CD8-positive, alpha-beta memory T cell (primary cell): ENCODE data around the gene LHFPL4. TPM values are rescaled to one million over a fixed set of nuclear protein-coding genes. Genes with fewer than 3 reads are reported as not detected.
A peak's percentile ranks its signal among the peaks of the same experiment; 100 is the strongest.

Experiments
- CTCF ChIA-PET: fragments of 350-600 bp; sonication (Branson Sonifier 250); formaldehyde crosslinking; loops from one replicate; lab custom pipeline; 2021; ENCODE audit warnings: antibody characterized with exemption; lab: Charles Lee
- POLR2A ChIA-PET: fragments of 350-600 bp; sonication (Branson Sonifier 250); formaldehyde crosslinking; loops from one replicate; lab custom pipeline; 2021; ENCODE audit warnings: antibody characterized with exemption; lab: Charles Lee
- DNase-seq, 5 donors: peaks; one replicate each; pipeline versions ENCODE4 v3.0.0 to v3.0.0-alpha.2; 2020 to 2022; ENCODE audit warnings: mixed read lengths in 1 of 5
- H3K27ac ChIP-seq: one replicate; pipeline ENCODE4 v1.7.0; 2013; ENCODE audit warnings: low read depth, mild to moderate bottlenecking, low read length, moderate library complexity
- H3K27me3 ChIP-seq: 2 replicates; pipeline ENCODE4 v1.7.0; 2013; ENCODE audit warnings: low read length, mild to moderate bottlenecking; ENCODE audit not compliant: insufficient read depth, poor library complexity, severe bottlenecking
- H3K36me3 ChIP-seq: 2 replicates; pipeline ENCODE4 v1.7.0; 2013; ENCODE audit warnings: mild to moderate bottlenecking, low read length, moderate library complexity; ENCODE audit not compliant: insufficient read depth
- H3K4me1 ChIP-seq: 2 replicates; pipeline ENCODE4 v1.7.0; 2013; ENCODE audit warnings: mild to moderate bottlenecking, low read length, moderate library complexity; ENCODE audit not compliant: insufficient read depth
- H3K4me3 ChIP-seq: 2 replicates; pipeline ENCODE4 v1.7.0; 2013; ENCODE audit warnings: mild to moderate bottlenecking, low read length
- H3K9me3 ChIP-seq: 2 replicates; pipeline ENCODE4 v1.7.0; 2013; ENCODE audit warnings: mild to moderate bottlenecking, low read length
- H3K27ac Mint-ChIP-seq, 8 donors: one replicate each; pipeline ENCODE4 v1.8.0; 2020 to 2021; ENCODE audit warnings: mixed read lengths in 8 of 8, mild to moderate bottlenecking in 6 of 8, inconsistent platforms in 3 of 8, moderate library complexity in 3 of 8
- H3K27me3 Mint-ChIP-seq, 2 donors: one replicate each; pipeline ENCODE4 v1.8.0; 2020 to 2021; ENCODE audit warnings: mixed read lengths in 2 of 2, mild to moderate bottlenecking in 1 of 2, moderate library complexity in 1 of 2
- H3K36me3 Mint-ChIP-seq, 3 donors: one replicate each; pipeline ENCODE4 v1.8.0; 2020 to 2021; ENCODE audit warnings: mixed read lengths in 3 of 3, inconsistent platforms in 1 of 3, mild to moderate bottlenecking in 1 of 3
- H3K4me1 Mint-ChIP-seq, 3 donors: one replicate each; pipeline ENCODE4 v1.8.0; 2020 to 2021; ENCODE audit warnings: mixed read lengths in 3 of 3, inconsistent platforms in 1 of 3, mild to moderate bottlenecking in 1 of 3
- H3K4me3 Mint-ChIP-seq, 7 donors: one replicate each; pipeline ENCODE4 v1.8.0; 2020 to 2021; ENCODE audit warnings: mixed read lengths in 7 of 7, mild to moderate bottlenecking in 6 of 7, moderate library complexity in 4 of 7, inconsistent platforms in 2 of 7
- H3K9me3 Mint-ChIP-seq, 5 donors: one replicate each; pipeline ENCODE4 v1.8.0; 2020 to 2022; ENCODE audit warnings: mixed read lengths in 5 of 5, mild to moderate bottlenecking in 3 of 5, moderate library complexity in 2 of 5, inconsistent platforms in 1 of 5
- polyA plus RNA-seq: library from polyadenylated mRNA; unstranded; fragments of 300-500 nt; fragmentation: Illumina TruSeq; gene quantifications from one replicate; pipeline ENCODE4 v1.2.3, GENCODE V29; 2021
- total RNA-seq, 2 experiments: library from RNA; stranded (reverse); gene quantifications; one replicate each; pipeline ENCODE4 v1.2.3, GENCODE V29; 2021

Gene LHFPL4
- total and polyA plus RNA-seq, 3 experiments from 2014 or later, result 0.05 TPM; not detected in 2

DNA sequence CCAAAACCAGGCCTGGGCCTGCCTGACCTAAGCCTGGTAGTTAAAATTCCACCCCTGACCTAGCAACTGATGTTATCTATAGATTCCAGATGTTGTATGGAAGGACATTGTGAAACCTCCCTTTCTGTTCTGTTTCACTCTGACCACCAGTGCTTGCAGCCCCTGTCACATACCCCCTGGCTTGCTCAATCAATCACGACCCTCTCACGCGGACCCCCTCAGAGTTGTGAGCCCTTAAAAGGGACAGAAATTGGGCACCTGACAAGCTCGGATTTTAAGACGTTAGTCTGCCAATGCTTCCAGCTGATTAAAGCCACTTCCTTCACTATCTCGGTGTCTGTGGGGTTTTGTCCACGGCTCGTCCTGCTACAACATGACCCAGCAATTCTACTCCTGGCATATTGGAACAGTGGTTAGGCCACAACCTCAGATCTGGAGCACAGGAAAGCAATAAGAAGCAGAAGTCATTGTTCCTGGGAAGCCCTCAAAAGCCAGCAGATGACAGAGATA, 36.7 kb upstream of the LHFPL4 start:
- Mint-ChIP-seq H3K27ac (no peak overlapping the region), H3K9me3 (no peaks in the 10 kb centered on the region), H3K27me3 (peaks cover 10 to 19% of the 10 kb centered on the region in 2 donors), H3K36me3 (no peaks in the 10 kb centered on the region), H3K4me3 (no peak overlapping the region), H3K4me1 (no peaks in the 10 kb centered on the region)
- H3K4me3 ChIP-seq, result no peak overlapping the region
- no peaks in the 10 kb centered on the region for H3K4me1 ChIP-seq
- H3K27me3 ChIP-seq, result no peaks in the 10 kb centered on the region
- no peak for DNase-seq
- ChIA-PET POLR2A (no interaction called here), CTCF (no interaction called here)
- no peaks in the 10 kb centered on the region for H3K9me3 ChIP-seq
- H3K36me3 ChIP-seq, result no peaks in the 10 kb centered on the region
- no peak overlapping the region for H3K27ac ChIP-seq

DNA sequence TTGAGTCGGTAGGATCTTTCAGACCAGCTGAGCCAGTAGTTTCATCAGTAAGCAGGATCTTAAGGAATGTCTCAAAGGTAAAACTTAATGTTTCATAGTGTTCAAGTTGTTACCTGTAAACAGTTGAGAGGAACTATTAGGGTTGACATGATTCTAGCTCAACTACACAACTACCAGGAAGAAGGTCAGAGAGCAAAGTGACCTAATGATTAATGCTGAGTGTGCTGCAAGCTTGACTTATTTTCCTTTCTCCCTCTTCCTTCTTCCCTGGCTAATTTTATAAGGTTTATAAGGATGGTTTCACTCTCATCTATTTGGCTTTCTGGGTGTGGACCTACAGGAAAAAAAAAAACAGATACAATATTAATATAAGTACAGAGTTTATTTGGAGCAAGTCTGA, 30.2 kb upstream of the LHFPL4 start:
- peaks cover 0 to 4% (median 0%) of the 10 kb centered on the region in 3 donors for H3K36me3 Mint-ChIP-seq
- H3K4me3 Mint-ChIP-seq, result no peak overlapping the region
- H3K4me1 Mint-ChIP-seq, result no peaks in the 10 kb centered on the region

DNA sequence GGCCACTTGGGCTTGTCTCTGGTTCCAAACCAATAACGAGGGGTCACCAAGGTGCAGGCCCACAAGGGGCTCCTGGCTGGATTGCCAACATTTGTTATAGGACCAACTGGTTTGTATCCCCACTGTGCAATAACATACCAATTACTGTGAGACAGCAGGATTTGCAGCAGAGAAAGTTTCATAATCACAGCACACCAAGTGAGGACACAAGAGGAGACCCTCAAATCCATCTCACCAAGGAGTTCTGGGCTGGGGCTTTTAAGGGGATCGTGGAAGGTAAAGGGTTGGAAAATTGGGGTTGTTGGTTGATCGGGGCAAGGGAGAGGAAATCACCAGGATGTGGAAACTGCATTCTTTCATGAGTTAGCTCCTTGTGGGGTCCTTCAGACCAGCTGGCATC, 29.7 kb upstream of the LHFPL4 start:
- Histone ChIP-seq H3K9me3 (no peaks in the 10 kb centered on the region), H3K27me3 (no peaks in the 10 kb centered on the region), H3K27ac (no peak overlapping the region), H3K36me3 (no peaks in the 10 kb centered on the region), H3K4me1 (no peaks in the 10 kb centered on the region), H3K4me3 (no peak overlapping the region)
- H3K27ac Mint-ChIP-seq, result no peak overlapping the region
- peaks cover 0 to 3% of the 10 kb centered on the region in 2 donors for H3K27me3 Mint-ChIP-seq
- POLR2A ChIA-PET, result no interaction called here
- CTCF ChIA-PET, result no interaction called here
- DNase-seq, result no peak
- peaks cover 0 to 4% (median 0%) of the 10 kb centered on the region in 3 donors for H3K36me3 Mint-ChIP-seq
- no peak overlapping the region for H3K4me3 Mint-ChIP-seq
- no peaks in the 10 kb centered on the region for H3K4me1 Mint-ChIP-seq
- H3K9me3 Mint-ChIP-seq, result peaks cover 0 to 12% (median 6%) of the 10 kb centered on the region in 5 donors

More for the DNA sequence above, 30.2 kb upstream of the LHFPL4 start:
- Histone ChIP-seq H3K9me3 (no peaks in the 10 kb centered on the region), H3K4me3 (no peak overlapping the region), H3K27ac (no peak overlapping the region), H3K27me3 (no peaks in the 10 kb centered on the region), H3K4me1 (no peaks in the 10 kb centered on the region), H3K36me3 (no peaks in the 10 kb centered on the region)
- Mint-ChIP-seq H3K27ac (no peak overlapping the region), H3K27me3 (peaks cover 0 to 3% of the 10 kb centered on the region in 2 donors), H3K9me3 (peaks cover 0 to 12% (median 6%) of the 10 kb centered on the region in 5 donors)
- no peak for DNase-seq
- ChIA-PET CTCF (no interaction called here), POLR2A (no interaction called here)

DNA sequence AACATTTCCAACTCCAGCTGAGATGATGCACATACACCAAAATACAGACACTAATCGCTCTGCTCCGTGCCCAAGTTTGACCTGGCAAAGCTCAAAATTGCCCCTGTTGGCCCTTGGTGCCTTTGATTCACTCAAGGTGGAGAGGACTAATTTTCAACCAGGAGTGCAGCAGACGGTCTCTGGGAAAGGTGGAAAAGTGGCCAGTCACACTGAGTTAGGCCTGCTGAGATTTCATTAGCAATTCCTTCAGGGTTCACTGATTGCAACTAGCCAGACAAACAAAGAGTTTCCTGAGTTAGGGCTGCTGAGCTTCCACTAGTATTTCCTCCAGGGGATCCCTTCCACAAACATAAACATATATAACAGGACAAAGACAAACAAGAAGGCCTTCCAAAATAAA, 28.7 kb upstream of the LHFPL4 start:
- H3K27me3 ChIP-seq, result no peaks in the 10 kb centered on the region
- no peaks in the 10 kb centered on the region for H3K36me3 ChIP-seq
- DNase-seq, result no peak
- no peak overlapping the region for H3K4me3 Mint-ChIP-seq
- H3K27ac ChIP-seq, result no peak overlapping the region
- H3K9me3 Mint-ChIP-seq, result peaks cover 0 to 12% (median 6%) of the 10 kb centered on the region in 5 donors
- ChIA-PET CTCF (no interaction called here), POLR2A (no interaction called here)
- H3K9me3 ChIP-seq, result no peaks in the 10 kb centered on the region
- H3K4me1 Mint-ChIP-seq, result no peaks in the 10 kb centered on the region
- H3K4me3 ChIP-seq, result no peak overlapping the region
- H3K27me3 Mint-ChIP-seq, result peaks cover 0 to 3% of the 10 kb centered on the region in 2 donors
- H3K27ac Mint-ChIP-seq, result no peak overlapping the region
- H3K4me1 ChIP-seq, result no peaks in the 10 kb centered on the region
- H3K36me3 Mint-ChIP-seq, result peaks cover 0 to 4% (median 0%) of the 10 kb centered on the region in 3 donors

DNA sequence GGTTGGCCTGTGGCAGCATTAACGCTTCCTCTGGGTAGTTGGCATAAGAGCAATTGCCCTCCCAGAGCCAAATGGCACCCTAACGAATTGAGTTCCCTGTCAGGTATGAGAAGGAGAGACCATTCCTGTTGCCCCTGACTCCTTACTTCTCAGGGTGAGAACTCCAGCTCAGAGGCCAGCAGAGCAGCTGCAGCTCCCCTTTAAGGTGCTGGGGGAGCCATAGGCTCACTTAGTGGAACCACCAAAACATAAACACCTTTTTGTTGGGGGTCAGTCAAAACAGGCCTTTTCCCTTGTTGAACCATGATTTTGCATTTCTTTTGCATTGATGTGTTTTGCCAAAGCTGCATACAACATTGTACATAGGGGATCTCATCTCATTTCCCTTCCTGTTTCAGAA, 28.1 kb upstream of the LHFPL4 start:
- DNase-seq, result no peak
- no peaks in the 10 kb centered on the region for H3K9me3 ChIP-seq
- H3K27me3 ChIP-seq, result no peaks in the 10 kb centered on the region
- H3K36me3 ChIP-seq, result no peaks in the 10 kb centered on the region
- POLR2A ChIA-PET, result no interaction called here
- Mint-ChIP-seq H3K9me3 (peaks cover 0 to 12% (median 6%) of the 10 kb centered on the region in 5 donors), H3K27ac (peak overlapping the region in 2 of 8 donors; percentile 7 to 17), H3K27me3 (peaks cover 0 to 3% of the 10 kb centered on the region in 2 donors), H3K4me1 (no peaks in the 10 kb centered on the region), H3K36me3 (peaks cover 0 to 4% (median 0%) of the 10 kb centered on the region in 3 donors), H3K4me3 (no peak overlapping the region)
- no peak overlapping the region for H3K27ac ChIP-seq
- CTCF ChIA-PET, result no interaction called here
- no peaks in the 10 kb centered on the region for H3K4me1 ChIP-seq
- no peak overlapping the region for H3K4me3 ChIP-seq

DNA sequence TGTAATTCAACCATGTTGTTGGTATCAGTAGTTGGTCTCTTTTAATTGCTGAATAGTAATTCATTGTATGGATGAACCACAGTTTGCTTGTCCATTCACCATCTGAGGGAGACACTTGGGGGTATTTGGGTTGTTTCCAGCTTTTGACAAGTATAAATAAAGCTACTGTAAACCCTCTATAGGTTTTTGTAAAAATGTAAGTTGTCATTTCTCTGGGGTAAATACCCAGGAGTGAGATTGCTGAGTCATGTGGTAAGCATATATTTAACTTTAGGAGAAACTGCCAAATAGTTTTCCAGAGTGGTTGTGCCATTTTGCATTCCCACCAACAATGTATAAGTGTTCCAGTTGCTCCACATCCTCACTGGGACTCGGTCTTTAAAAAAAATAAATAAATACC, 15.4 kb upstream of the LHFPL4 start:
- Histone ChIP-seq H3K36me3 (no peaks in the 10 kb centered on the region), H3K27me3 (no peaks in the 10 kb centered on the region), H3K4me1 (no peaks in the 10 kb centered on the region), H3K9me3 (no peaks in the 10 kb centered on the region), H3K27ac (no peak overlapping the region), H3K4me3 (no peak overlapping the region)
- Mint-ChIP-seq H3K4me1 (no peaks in the 10 kb centered on the region), H3K4me3 (no peak overlapping the region), H3K9me3 (peaks cover 6 to 18% (median 11%) of the 10 kb centered on the region in 5 donors), H3K27me3 (peaks cover 24 to 38% of the 10 kb centered on the region in 2 donors), H3K36me3 (peaks cover 0 to 6% (median 0%) of the 10 kb centered on the region in 3 donors), H3K27ac (no peak overlapping the region)
- ChIA-PET CTCF (no interaction called here), POLR2A (no interaction called here)
- no peak for DNase-seq

DNA sequence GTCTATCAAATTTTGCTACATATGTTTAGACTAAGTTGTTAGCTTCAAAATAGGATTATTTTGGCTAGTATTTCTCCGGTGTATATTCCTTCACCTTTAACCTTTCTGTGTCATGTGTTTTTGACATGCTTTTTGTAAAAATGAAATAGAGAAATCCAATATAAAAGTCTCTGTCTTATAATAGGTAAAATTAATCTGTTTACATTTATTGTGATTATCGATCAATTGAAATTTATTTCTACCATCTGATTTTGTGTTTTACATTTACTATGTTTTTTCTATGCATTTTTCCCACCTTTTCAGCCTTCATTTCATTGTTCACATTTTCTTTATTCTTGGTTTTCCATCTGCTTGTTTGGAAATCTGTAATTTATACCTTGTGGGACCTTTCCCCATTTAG, 11.7 kb upstream of the LHFPL4 start:
- Mint-ChIP-seq H3K4me3 (no peak overlapping the region), H3K9me3 (peaks cover 7 to 18% (median 9%) of the 10 kb centered on the region in 5 donors), H3K27ac (no peak overlapping the region), H3K27me3 (peaks cover 6 to 26% of the 10 kb centered on the region in 2 donors), H3K36me3 (peaks cover 0 to 6% (median 0%) of the 10 kb centered on the region in 3 donors), H3K4me1 (no peaks in the 10 kb centered on the region)
- no peaks in the 10 kb centered on the region for H3K9me3 ChIP-seq
- H3K27ac ChIP-seq, result no peak overlapping the region
- H3K36me3 ChIP-seq, result no peaks in the 10 kb centered on the region
- POLR2A ChIA-PET, result no interaction called here
- no peak overlapping the region for H3K4me3 ChIP-seq
- no peaks in the 10 kb centered on the region for H3K4me1 ChIP-seq
- no peak for DNase-seq
- CTCF ChIA-PET, result no interaction called here
- H3K27me3 ChIP-seq, result no peaks in the 10 kb centered on the region

DNA sequence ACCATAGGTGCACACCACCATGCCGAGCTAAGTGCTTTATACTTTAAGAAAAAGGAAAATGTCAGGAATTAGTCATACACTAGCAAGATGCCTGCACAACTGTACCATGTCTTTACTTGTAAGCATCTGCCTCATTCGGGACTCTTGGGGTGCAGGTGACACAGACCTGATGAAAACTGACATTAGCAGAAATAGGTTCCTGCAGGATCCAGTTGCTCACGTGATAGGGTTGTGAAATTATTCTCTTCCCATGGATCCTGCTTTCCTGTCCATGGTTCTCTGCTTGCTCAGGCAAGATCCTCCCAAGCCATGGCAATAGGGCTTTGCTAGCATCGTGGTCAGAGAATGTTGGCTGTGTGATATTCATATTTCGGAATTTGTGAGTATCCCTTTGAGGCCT, 10.2 kb upstream of the LHFPL4 start:
- ChIA-PET CTCF (no interaction called here), POLR2A (no interaction called here)
- no peak overlapping the region for H3K27ac ChIP-seq
- Mint-ChIP-seq H3K36me3 (peaks cover 0 to 6% (median 0%) of the 10 kb centered on the region in 3 donors), H3K27ac (peak overlapping the region in 1 of 8 donors; percentile 54), H3K4me3 (no peak overlapping the region), H3K4me1 (no peaks in the 10 kb centered on the region), H3K9me3 (peaks cover 7 to 20% (median 12%) of the 10 kb centered on the region in 5 donors), H3K27me3 (peaks cover 6 to 24% of the 10 kb centered on the region in 2 donors)
- no peaks in the 10 kb centered on the region for H3K36me3 ChIP-seq
- no peak for DNase-seq
- no peaks in the 10 kb centered on the region for H3K4me1 ChIP-seq
- H3K27me3 ChIP-seq, result no peaks in the 10 kb centered on the region
- H3K4me3 ChIP-seq, result no peak overlapping the region
- no peaks in the 10 kb centered on the region for H3K9me3 ChIP-seq
